ENCODE data around the gene PTPRE. TPM values are rescaled to one million over a fixed set of nuclear protein-coding genes. Genes with fewer than 3 reads are reported as not detected.

The PTPRE gene
- polyA plus RNA-seq, 1 donor from 2014 or later = 4.1 TPM

- Histone ChIP-seq H3K4me2 (ENCODE audit: low read length) (no peak overlapping the region), H3K9me2 (ENCODE audit: insufficient read depth, low read length) (no peaks in the 10 kb centered on the region), H4K20me1 (ENCODE audit: insufficient read depth) (no peaks in the 10 kb centered on the region), H3K36me3 (ENCODE audit: insufficient read depth, low read length) (no peaks in the 10 kb centered on the region), H3K9ac (ENCODE audit: low read length) (no peak overlapping the region), H3K27me3 (ENCODE audit: insufficient read depth, low read depth, low read length) (no peaks in the 10 kb centered on the region), H3K9me3 (ENCODE audit: low read length) (no peaks in the 10 kb centered on the region), H3K4me3 (ENCODE audit: low read length) (no peak overlapping the region), H2AFZ (ENCODE audit: low read depth, low read length) (no peak overlapping the region), H3K27ac (ENCODE audit: low read length) (no peak overlapping the region), H3K79me2 (replicated peaks; ENCODE audit: insufficient read depth, low read length) (no peaks in the 10 kb centered on the region), H3F3A (ENCODE audit: insufficient read depth, low read length, poor library complexity, severe bottlenecking) (no peaks in the 10 kb centered on the region)
- TF ChIP-seq TAF1 (IDR thresholded peaks at IDR 0.05; ENCODE audit: low read depth) = no peak
- no peak for TF ChIP-seq EP300 (conservative IDR thresholded peaks at IDR 0.05; ENCODE audit: poor library complexity, severe bottlenecking)
- TF ChIP-seq, protein P1, sequence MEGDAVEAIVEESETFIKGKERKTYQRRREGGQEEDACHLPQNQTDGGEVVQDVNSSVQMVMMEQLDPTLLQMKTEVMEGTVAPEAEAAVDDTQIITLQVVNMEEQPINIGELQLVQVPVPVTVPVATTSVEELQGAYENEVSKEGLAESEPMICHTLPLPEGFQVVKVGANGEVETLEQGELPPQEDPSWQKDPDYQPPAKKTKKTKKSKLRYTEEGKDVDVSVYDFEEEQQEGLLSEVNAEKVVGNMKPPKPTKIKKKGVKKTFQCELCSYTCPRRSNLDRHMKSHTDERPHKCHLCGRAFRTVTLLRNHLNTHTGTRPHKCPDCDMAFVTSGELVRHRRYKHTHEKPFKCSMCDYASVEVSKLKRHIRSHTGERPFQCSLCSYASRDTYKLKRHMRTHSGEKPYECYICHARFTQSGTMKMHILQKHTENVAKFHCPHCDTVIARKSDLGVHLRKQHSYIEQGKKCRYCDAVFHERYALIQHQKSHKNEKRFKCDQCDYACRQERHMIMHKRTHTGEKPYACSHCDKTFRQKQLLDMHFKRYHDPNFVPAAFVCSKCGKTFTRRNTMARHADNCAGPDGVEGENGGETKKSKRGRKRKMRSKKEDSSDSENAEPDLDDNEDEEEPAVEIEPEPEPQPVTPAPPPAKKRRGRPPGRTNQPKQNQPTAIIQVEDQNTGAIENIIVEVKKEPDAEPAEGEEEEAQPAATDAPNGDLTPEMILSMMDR (IDR thresholded peaks at IDR 0.05; ENCODE audit: poor library complexity, severe bottlenecking) = no peak
- TF ChIP-seq MXI1 (conservative IDR thresholded peaks at IDR 0.05; ENCODE audit: poor library complexity, severe bottlenecking) = no peak
- TF ChIP-seq EZH2 (IDR thresholded peaks at IDR 0.05; ENCODE audit: borderline replicate concordance, insufficient read depth, low read length, poor library complexity, severe bottlenecking) = no peak
These were observed 101.8 kb downstream of the PTPRE start for GRCh38 chr10:128008521-128009250.

GRCh38 chr10:128009372-128010126 is 102.6 kb downstream of the PTPRE start:
- H3K27ac ChIP-seq (ENCODE audit: low read length) = no peak overlapping the region
- H3K27me3 ChIP-seq (ENCODE audit: insufficient read depth, low read depth, low read length) = no peaks in the 10 kb centered on the region
- no peaks in the 10 kb centered on the region for H3K9me3 ChIP-seq (ENCODE audit: low read length)
- H3K4me3 ChIP-seq (ENCODE audit: low read length) = no peak overlapping the region
- H3K4me2 ChIP-seq (ENCODE audit: low read length) = no peak overlapping the region
- H3F3A ChIP-seq (ENCODE audit: insufficient read depth, low read length, poor library complexity, severe bottlenecking) = no peaks in the 10 kb centered on the region
- no peak overlapping the region for H2AFZ ChIP-seq (ENCODE audit: low read depth, low read length)
- TF ChIP-seq POLR2AphosphoS5 (IDR thresholded peaks at IDR 0.05) (no peak), EZH2 (IDR thresholded peaks at IDR 0.05; ENCODE audit: borderline replicate concordance, insufficient read depth, low read length, poor library complexity, severe bottlenecking) (no peak), RAD21 (conservative IDR thresholded peaks at IDR 0.05) (no peak), REST (IDR thresholded peaks at IDR 0.05; ENCODE audit: borderline replicate concordance) (no peak), TAF1 (IDR thresholded peaks at IDR 0.05; ENCODE audit: low read depth) (no peak), EP300 (conservative IDR thresholded peaks at IDR 0.05; ENCODE audit: poor library complexity, severe bottlenecking) (no peak), SMC3 (conservative IDR thresholded peaks at IDR 0.05; ENCODE audit: poor library complexity) (no peak), MXI1 (conservative IDR thresholded peaks at IDR 0.05; ENCODE audit: poor library complexity, severe bottlenecking) (no peak)
- TF ChIP-seq, protein P1 (IDR thresholded peaks at IDR 0.05; ENCODE audit: poor library complexity, severe bottlenecking) = no peak
- no peaks in the 10 kb centered on the region for H3K9me2 ChIP-seq (ENCODE audit: insufficient read depth, low read length)
- H3K9ac ChIP-seq (ENCODE audit: low read length) = no peak overlapping the region
- H3K79me2 ChIP-seq (replicated peaks; ENCODE audit: insufficient read depth, low read length) = no peaks in the 10 kb centered on the region
- H4K20me1 ChIP-seq (ENCODE audit: insufficient read depth) = no peaks in the 10 kb centered on the region
- no peaks in the 10 kb centered on the region for H3K36me3 ChIP-seq (ENCODE audit: insufficient read depth, low read length)

Measured in neural cell (in vitro differentiated cells).